Activated B cell treated with CpG ODN at 0.5 μM for 24 hours (primary cell): ENCODE measurements around the gene GLTP. TPM values are rescaled to one million over a fixed set of nuclear protein-coding genes. Genes with fewer than 3 reads are reported as not detected.

Source experiments
- ATAC-seq: fragments of 200-7000 bp; cut with Tn5 transposase; one replicate; pipeline ENCODE4 v1.10.0; 2021; ENCODE audit warnings: low read depth, mild to moderate bottlenecking, moderate library complexity
- CTCF ChIA-PET: fragments of 350-600 bp; sonication (Branson Sonifier 250); formaldehyde crosslinking; loops from one replicate; lab custom pipeline; 2021; ENCODE audit warnings: antibody characterized with exemption; lab: Charles Lee
- POLR2A ChIA-PET: fragments of 350-600 bp; sonication (Branson Sonifier 250); formaldehyde crosslinking; loops from one replicate; lab custom pipeline; 2021; ENCODE audit warnings: antibody characterized with exemption; lab: Charles Lee
- DNase-seq: peaks from one replicate; pipeline ENCODE4 v3.0.0; 2022
- H3K27ac Mint-ChIP-seq: one replicate; pipeline ENCODE4 v1.8.0; 2020; ENCODE audit warnings: mixed read lengths
- H3K27me3 Mint-ChIP-seq: one replicate; pipeline ENCODE4 v1.8.0; 2021; ENCODE audit warnings: mixed read lengths
- H3K36me3 Mint-ChIP-seq: one replicate; pipeline ENCODE4 v1.8.0; 2021; ENCODE audit warnings: low read depth, mixed read lengths
- H3K4me1 Mint-ChIP-seq: one replicate; pipeline ENCODE4 v1.8.0; 2021; ENCODE audit warnings: mixed read lengths
- H3K4me3 Mint-ChIP-seq: one replicate; pipeline ENCODE4 v1.8.0; 2020; ENCODE audit warnings: mild to moderate bottlenecking, mixed read lengths
- H3K9me3 Mint-ChIP-seq: one replicate; pipeline ENCODE4 v1.8.0; 2020; ENCODE audit warnings: mixed read lengths
- CTCF ChIP-seq: fragments of 200-600 bp; IDR thresholded peaks from one replicate; pipeline ENCODE4 v1.8.0; 2022; ENCODE audit warnings: antibody characterized with exemption, mild to moderate bottlenecking
- intact Hi-C: fragments of 100-400 bp; cut with micrococcal nuclease; formaldehyde crosslinking; loops from one replicate; pipeline ENCODE4 v1.15.1; 2024
- total RNA-seq: library from RNA; stranded (reverse); gene quantifications from 2 replicates; pipeline ENCODE4 v1.2.3, GENCODE V29; 2022

GLTP gene
- total RNA-seq, 1 donor from 2014 or later = 26.5 TPM

DNA sequence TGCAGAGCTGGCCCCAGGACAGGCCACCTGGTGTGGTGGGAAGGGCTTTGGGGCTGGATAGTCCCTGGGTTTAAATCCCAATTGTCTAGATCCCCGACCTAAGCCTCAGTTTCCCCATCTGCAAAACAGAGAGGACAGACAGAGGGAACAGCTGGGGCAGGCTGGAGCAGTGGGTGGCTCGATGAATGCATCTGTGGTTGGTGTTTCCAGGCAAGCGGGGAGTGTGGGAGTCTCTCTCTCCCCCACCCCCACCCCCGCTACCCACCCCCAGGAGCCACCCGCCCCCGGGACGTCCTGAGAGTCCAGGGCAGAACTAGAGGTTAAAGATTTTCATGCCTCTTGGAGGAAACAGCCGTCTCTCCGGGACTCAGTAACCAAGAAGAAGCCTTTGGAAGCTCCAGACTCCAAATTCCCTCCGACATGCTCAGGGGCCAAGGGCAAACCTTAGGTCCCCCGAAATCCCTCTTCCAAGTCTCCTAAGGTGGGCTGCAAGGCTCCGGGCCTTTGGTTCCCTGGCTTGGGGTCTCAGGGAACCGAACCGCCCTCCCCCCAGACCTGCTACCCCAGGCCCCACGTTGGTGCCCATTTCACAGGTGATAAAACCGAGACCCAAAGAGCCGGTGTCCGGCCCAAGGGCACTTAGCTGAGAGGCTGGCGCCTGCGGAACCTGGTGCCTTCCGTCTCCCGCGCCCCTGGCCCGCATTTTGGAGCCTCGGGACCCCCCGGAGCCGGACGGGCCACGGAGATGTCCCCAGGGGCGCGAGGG lies 47.6 kb downstream of the GLTP start:
- Mint-ChIP-seq H3K4me3 (no peak overlapping the region), H3K4me1 (peaks cover 4% of the 10 kb centered on the region), H3K27me3 (peaks cover 28% of the 10 kb centered on the region), H3K36me3 (no peaks in the 10 kb centered on the region), H3K27ac (no peak overlapping the region), H3K9me3 (no peaks in the 10 kb centered on the region)
- no peak for TF ChIP-seq CTCF
- ATAC-seq = no peak
- ChIA-PET CTCF (no interaction called here), POLR2A (no interaction called here)
- intact Hi-C loops = no loop called here
- DNase-seq = no peak

DNA sequence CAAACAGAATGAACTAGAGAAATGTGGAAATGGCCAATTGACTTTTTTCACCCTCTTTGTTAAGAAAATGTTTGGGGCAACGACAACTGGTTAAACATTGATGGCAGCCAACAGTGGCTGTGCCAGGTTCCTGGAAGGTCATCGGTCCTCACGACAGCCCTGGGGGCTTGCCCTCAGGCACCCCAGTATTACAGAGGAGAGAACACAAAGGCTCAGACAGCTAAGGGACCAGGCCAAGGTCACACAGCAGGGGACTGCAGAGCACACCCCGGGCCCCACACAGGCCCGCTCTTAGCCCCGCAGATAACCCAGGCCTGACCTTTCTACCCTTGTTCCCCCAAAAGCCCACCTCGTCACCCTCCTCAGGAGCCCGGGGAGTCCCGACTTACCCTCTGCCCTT lies 48.4 kb downstream of the GLTP start:
- ChIA-PET CTCF (no interaction called here), POLR2A (no interaction called here)
- H3K27ac Mint-ChIP-seq = no peak overlapping the region
- H3K4me1 Mint-ChIP-seq = peaks cover 4% of the 10 kb centered on the region
- H3K27me3 Mint-ChIP-seq = peaks cover 33% of the 10 kb centered on the region
- no peaks in the 10 kb centered on the region for H3K9me3 Mint-ChIP-seq
- TF ChIP-seq CTCF = no peak
- no peak for ATAC-seq
- no peaks in the 10 kb centered on the region for H3K36me3 Mint-ChIP-seq
- no peak for DNase-seq
- no peak overlapping the region for H3K4me3 Mint-ChIP-seq
- intact Hi-C loops = no loop called here

DNA sequence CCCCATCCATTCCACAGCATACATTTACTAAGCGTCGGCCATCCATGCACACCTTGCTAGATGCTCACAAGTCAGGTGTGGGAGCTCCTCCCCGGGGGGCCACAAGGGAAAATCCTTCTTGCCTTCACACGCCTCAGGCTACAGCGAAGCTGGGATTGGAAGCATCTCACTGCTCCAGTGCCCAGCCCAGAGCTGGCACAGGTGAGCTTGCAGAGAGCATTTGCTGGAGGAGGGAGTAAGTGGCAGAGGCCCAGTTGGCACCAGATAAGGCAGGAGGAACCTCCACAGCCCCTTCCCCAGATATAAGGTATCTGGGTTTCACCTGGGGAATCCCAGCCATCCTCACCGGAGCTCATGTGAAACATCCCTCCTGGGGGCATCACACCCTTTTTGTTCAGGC lies 49.0 kb downstream of the GLTP start:
- H3K36me3 Mint-ChIP-seq = no peaks in the 10 kb centered on the region
- intact Hi-C loops = no loop called here
- DNase-seq = no peak
- CTCF ChIA-PET = no interaction called here
- H3K9me3 Mint-ChIP-seq = no peaks in the 10 kb centered on the region
- H3K27me3 Mint-ChIP-seq = peaks cover 33% of the 10 kb centered on the region
- peaks cover 4% of the 10 kb centered on the region for H3K4me1 Mint-ChIP-seq
- H3K27ac Mint-ChIP-seq = no peak overlapping the region
- ATAC-seq = no peak
- POLR2A ChIA-PET = no interaction called here
- H3K4me3 Mint-ChIP-seq = no peak overlapping the region
- TF ChIP-seq CTCF = no peak

DNA sequence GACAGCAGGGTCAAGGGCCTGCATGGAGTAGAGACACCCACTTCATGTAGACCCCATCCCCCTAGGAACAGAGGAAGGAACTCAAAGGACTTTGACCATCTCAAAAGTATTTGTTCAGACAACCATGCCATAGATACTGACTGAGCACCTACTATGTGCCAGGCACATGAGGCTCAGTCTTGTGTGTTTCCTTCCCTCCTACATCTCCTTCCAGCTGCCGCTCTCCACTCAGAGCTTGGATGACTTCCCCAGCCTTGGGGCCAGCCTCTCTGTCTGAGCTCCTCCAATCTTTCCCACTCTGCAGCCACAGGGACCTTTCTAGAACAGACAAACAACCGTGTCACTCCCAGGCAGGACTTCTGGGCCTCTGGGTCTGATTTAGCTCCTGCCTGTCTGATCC lies 49.6 kb downstream of the GLTP start:
- peaks cover 4% of the 10 kb centered on the region for H3K4me1 Mint-ChIP-seq
- intact Hi-C loops = no loop called here
- POLR2A ChIA-PET = no interaction called here

DNA sequence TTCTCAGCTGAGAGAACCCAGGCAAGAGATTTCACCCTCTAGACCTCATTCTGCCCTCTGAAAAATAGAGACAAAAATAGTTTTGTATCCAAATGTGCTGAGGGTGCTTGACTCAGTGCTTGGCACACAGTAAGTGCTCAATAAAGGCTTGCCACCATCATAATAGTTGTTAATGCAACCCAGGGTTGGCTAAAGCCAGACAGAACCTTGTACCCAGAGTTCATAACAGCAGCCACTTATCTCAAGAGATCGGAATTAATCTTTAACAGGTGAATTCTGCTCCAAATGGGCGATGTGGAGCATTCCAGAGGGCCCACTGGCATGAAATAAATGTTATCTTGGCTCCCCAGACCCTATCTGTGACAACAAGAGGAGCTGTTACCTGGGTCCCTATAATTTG lies 50.1 kb downstream of the GLTP start:
- no peak for TF ChIP-seq CTCF
- H3K4me1 Mint-ChIP-seq = peaks cover 4% of the 10 kb centered on the region
- H3K4me3 Mint-ChIP-seq = no peak overlapping the region
- no peaks in the 10 kb centered on the region for H3K36me3 Mint-ChIP-seq
- ATAC-seq (no peak), DNase-seq (no peak)
- POLR2A ChIA-PET = no interaction called here
- peaks cover 32% of the 10 kb centered on the region for H3K27me3 Mint-ChIP-seq
- no peak overlapping the region for H3K27ac Mint-ChIP-seq
- no peaks in the 10 kb centered on the region for H3K9me3 Mint-ChIP-seq
- CTCF ChIA-PET = no interaction called here
- intact Hi-C loops = no loop called here

More for the DNA sequence above, 49.6 kb downstream of the GLTP start:
- ATAC-seq (no peak), DNase-seq (no peak)
- Mint-ChIP-seq H3K36me3 (no peaks in the 10 kb centered on the region), H3K4me3 (no peak overlapping the region), H3K27me3 (peaks cover 33% of the 10 kb centered on the region), H3K27ac (no peak overlapping the region), H3K9me3 (no peaks in the 10 kb centered on the region)
- TF ChIP-seq CTCF = no peak
- CTCF ChIA-PET = no interaction called here
